ENCODE results near the gene MPP4.

Gene MPP4

DNA sequence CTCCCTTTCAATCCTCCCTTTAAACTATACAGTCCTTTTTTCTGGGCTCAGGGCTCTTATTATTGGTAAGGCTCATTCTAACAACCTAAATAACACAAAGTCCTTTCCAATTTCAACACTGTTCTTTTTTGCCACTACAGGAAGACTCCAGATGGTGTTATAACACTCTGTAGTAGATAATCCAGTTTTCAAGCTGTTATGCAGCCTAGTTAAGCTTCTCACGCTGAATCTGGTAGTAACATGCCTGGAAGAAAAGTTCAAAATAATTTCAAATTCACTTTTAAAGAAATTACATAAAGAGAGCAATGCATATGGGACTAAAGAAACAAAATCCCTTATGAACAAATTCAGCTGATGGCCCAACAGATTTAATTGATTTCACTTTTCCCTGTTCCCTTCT is 3.2 kb upstream of the MPP4 start:
- TF ChIP-seq, protein P1, sequence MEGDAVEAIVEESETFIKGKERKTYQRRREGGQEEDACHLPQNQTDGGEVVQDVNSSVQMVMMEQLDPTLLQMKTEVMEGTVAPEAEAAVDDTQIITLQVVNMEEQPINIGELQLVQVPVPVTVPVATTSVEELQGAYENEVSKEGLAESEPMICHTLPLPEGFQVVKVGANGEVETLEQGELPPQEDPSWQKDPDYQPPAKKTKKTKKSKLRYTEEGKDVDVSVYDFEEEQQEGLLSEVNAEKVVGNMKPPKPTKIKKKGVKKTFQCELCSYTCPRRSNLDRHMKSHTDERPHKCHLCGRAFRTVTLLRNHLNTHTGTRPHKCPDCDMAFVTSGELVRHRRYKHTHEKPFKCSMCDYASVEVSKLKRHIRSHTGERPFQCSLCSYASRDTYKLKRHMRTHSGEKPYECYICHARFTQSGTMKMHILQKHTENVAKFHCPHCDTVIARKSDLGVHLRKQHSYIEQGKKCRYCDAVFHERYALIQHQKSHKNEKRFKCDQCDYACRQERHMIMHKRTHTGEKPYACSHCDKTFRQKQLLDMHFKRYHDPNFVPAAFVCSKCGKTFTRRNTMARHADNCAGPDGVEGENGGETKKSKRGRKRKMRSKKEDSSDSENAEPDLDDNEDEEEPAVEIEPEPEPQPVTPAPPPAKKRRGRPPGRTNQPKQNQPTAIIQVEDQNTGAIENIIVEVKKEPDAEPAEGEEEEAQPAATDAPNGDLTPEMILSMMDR (IDR thresholded peaks at IDR 0.05; ENCODE audit: borderline replicate concordance, insufficient read depth, low read depth, low read length), result no peak

DNA sequence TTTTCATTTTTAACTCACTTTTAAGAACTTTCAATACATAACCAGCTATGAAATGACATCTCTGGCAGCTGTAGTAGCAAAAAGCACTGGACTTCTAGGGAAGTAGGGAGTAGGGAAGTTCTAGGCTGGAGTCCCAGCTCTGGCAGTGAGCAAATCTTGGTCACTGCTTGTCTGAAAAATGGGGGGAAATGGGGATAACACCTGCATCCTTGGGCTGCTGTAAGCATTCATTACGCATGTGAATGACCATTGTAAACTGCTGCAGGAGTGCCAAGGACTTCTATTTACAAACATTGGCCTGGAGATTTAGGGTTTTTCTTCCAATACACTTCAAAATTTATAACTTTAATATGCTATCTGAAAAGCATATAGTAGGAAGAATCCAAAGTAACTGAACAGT is 972 bp upstream of the MPP4 start:
- no peak overlapping the region for H3K4me3 ChIP-seq (ENCODE audit: low read depth, low read length)

More for the DNA sequence above, 3.2 kb upstream of the MPP4 start:
- no peak overlapping the region for H3K4me3 ChIP-seq (ENCODE audit: low read depth, low read length)

DNA sequence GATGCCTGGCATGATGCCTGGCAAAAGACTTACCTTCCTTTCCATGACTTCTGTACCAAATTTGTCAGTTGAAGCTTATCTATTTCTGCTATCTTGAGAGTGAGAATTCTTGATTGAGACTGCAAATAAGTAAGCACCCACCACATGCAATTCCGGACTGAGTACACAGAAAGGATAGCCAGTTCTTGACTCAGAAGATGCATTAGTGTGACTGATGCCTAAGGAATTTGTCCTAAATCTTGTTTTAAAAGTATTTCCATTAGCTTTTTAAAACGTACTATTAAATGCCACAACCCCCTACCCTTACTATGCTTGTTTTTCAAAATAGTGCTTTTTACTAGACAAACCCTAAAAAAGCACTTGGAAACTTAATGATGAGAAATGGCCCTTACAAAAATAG is 545 bp downstream of the MPP4 start:
- TF ChIP-seq, protein P1 (IDR thresholded peaks at IDR 0.05; ENCODE audit: borderline replicate concordance, insufficient read depth, low read depth, low read length), result no peak
- no peak overlapping the region for H3K4me3 ChIP-seq (ENCODE audit: low read depth, low read length)

More for the DNA sequence above, 972 bp upstream of the MPP4 start:
- TF ChIP-seq, protein P1 (IDR thresholded peaks at IDR 0.05; ENCODE audit: borderline replicate concordance, insufficient read depth, low read depth, low read length), result no peak

DNA sequence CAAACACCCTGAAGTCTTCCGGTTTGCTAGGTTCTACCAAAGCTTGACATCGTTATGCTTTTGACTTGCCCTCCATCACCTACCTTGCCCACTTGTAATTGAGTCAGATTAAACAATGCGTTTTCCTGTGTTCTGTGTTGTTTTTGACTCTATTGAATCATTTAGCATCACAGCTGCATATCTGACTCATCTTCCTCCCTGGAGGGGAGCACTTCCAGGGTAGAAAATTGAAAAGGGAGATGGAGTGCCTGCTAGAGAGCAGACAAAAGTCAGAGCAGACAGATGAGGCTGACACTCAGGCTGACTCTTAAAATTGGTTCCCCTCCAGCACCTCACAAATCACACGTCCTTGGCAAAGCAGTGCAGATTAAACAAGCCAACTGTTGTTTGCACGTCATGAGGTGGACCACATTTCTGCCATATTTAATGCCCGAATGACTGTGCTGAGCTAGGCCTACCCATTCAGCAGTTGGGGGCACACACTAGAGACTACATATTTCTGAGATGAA is 2.2 kb downstream of the MPP4 start:
- TF ChIP-seq, protein P1 (IDR thresholded peaks at IDR 0.05; ENCODE audit: borderline replicate concordance, insufficient read depth, low read depth, low read length), result no peak
- H3K4me3 ChIP-seq (ENCODE audit: low read depth, low read length), result no peak overlapping the region

DNA sequence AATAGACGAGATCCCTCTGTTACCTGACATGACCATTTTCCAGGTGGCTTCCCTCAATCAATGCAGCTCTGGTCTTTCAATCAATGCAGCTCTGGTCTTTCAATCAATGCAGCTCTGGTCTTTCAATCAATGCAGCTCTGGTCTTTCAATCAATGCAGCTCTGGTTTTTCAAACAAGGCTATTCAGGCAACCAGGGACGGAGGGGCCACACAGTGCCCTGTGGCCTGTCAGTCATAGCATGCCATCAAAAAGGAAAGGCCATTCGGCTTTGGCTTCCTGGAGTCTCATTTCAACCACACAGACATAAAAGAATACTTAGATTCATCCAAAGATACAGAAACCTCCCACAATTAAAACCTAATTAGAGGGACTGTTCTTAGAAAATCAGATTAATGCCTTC is 13.3 kb downstream of the MPP4 start:
- TF ChIP-seq, protein P1 (IDR thresholded peaks at IDR 0.05; ENCODE audit: borderline replicate concordance, insufficient read depth, low read depth, low read length), result no peak

DNA sequence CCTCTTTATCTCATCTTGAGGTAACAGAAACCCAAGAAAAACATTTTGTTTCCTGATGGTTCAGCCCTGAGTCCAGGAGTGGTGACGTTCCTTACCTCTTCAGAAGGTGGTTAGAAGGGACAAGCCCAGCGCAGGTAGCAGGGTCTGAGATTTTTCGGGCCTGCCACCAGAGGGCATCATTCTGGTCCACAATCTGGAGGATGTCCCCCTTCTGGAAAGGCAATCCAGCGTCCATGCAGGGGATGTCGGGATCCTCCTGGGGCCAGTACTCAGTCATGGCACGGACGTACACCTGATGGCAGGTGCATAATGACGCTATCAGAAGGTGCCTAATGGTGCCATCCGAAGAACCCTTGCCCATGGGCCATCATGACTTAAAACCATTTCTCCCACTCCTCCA is 17.7 kb downstream of the MPP4 start:
- no peak overlapping the region for H3K4me3 ChIP-seq (ENCODE audit: low read depth, low read length)
- TF ChIP-seq, protein P1 (IDR thresholded peaks at IDR 0.05; ENCODE audit: borderline replicate concordance, insufficient read depth, low read depth, low read length), result peak; percentile 73

More for the DNA sequence above, 13.3 kb downstream of the MPP4 start:
- no peak overlapping the region for H3K4me3 ChIP-seq (ENCODE audit: low read depth, low read length)

DNA sequence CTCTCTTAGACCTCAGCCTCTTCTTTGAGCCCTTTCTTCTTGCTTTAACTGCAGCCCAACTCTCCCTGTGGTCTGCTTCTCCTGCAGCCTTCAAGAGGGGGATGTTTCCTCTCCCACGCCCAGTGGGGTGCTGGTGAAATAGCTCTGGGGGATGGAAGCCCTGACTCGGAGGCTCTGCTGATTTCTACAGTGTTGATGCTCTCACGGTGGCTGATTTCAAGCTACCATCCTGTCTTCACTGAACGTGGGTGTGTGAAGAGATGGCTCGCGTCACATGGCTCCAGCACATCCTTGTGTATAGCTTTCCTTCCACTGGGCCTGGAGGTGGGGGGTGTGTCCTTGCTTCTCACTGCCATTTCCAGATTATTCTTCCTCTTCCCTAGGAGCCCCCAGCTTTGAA is 20.0 kb downstream of the MPP4 start:
- no peak overlapping the region for H3K4me3 ChIP-seq (ENCODE audit: low read depth, low read length)
- TF ChIP-seq, protein P1 (IDR thresholded peaks at IDR 0.05; ENCODE audit: borderline replicate concordance, insufficient read depth, low read depth, low read length), result no peak
